Measurements from ENCODE around the gene MSRB3. TPM values are rescaled to one million over a fixed set of nuclear protein-coding genes. Genes with fewer than 3 reads are reported as not detected.
A peak's percentile ranks its signal among the peaks of the same experiment; 100 is the strongest.

MSRB3 gene
- total RNA-seq = 75.8 and 77.3 TPM in 2 replicates
- long read RNA-seq, full-length matches to known transcripts = 230 of 280 reads
- long read RNA-seq, partial matches to known transcripts = 6 of 280 reads
- long read RNA-seq, other reads (novel, unspliced or antisense) = 44 of 280 reads

DNA sequence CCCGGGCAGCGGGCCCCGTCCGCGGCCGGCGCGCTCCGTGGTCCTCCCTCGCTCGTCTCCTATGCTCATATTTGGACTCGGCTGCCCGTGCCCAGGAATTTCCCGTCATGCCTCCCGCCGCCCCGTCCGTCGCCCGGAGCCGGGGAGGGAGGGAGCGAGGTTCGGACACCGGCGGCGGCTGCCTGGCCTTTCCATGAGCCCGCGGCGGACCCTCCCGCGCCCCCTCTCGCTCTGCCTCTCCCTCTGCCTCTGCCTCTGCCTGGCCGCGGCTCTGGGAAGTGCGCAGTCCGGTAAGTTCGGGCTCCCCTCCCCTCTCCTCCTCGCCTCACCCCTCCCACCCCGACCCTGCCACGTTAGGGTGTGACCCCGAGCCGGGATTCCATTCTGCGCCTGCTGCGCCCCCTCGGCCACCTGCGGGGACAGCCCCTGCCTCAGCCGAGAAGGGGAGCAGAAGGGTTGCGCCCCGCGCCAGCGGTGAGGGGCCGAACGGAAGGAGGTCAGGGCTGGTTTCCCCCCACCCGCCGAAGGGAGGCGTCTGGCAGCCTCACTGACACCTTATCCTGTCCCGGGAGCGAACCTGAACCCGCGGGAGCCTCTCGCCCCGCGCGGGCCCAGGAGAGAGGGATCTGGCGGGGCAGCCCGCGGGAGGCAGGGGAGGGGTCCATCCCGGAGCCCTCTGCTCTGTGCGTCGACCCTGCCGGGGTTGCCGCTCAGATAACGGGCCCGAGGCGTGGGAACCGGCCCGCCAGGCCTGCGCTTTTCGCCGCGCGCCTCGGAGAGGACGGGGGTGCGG is at the start of gene MSRB3:
Gene MSRB3, plus strand, starts transcription at position 108 of the 793 bp plus-strand sequence. CDS start 29,897 bp downstream, outside the sequence.
- H3K4me1 Mint-ChIP-seq (ENCODE audit: unreplicated experiment) = peaks cover 42% of the 10 kb centered on the region
- H3K4me3 Mint-ChIP-seq (ENCODE audit: unreplicated experiment) = peak within 1 kb of the TSS; percentile 79
- peak within 1 kb of the TSS; percentile 82 for H3K27ac Mint-ChIP-seq (ENCODE audit: unreplicated experiment)
- no peaks in the 10 kb centered on the region for H3K36me3 Mint-ChIP-seq (ENCODE audit: unreplicated experiment)
- TF ChIP-seq, protein P1, sequence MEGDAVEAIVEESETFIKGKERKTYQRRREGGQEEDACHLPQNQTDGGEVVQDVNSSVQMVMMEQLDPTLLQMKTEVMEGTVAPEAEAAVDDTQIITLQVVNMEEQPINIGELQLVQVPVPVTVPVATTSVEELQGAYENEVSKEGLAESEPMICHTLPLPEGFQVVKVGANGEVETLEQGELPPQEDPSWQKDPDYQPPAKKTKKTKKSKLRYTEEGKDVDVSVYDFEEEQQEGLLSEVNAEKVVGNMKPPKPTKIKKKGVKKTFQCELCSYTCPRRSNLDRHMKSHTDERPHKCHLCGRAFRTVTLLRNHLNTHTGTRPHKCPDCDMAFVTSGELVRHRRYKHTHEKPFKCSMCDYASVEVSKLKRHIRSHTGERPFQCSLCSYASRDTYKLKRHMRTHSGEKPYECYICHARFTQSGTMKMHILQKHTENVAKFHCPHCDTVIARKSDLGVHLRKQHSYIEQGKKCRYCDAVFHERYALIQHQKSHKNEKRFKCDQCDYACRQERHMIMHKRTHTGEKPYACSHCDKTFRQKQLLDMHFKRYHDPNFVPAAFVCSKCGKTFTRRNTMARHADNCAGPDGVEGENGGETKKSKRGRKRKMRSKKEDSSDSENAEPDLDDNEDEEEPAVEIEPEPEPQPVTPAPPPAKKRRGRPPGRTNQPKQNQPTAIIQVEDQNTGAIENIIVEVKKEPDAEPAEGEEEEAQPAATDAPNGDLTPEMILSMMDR (IDR thresholded peaks at IDR 0.05) = peak; percentile 32
- peak; percentile 92 for DNase-seq (ENCODE audit: extremely low spot score, unreplicated experiment)
- H3K9me3 Mint-ChIP-seq (ENCODE audit: unreplicated experiment) = no peaks in the 10 kb centered on the region
- H3K27me3 Mint-ChIP-seq (ENCODE audit: unreplicated experiment) = no peaks in the 10 kb centered on the region

DNA sequence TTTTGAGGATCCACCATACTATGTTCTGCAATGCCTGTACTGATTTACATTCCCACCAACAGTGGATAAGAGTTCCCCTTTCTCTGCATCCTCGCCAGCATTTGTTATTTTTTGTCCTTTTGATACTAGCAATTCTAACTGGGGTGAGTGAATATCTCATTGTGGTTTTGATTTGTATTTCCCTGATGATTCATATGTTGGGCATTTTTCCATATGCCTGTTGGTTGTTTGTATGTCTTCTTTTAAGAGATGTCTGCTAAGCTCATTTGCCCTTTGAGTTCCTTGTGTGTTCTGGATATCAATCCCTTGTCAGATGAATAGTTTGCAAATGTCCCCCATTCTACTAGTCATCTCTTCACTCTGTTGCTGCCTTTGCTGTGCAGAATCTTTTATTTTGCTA is 49.0 kb upstream of the MSRB3 start:
- peak overlapping the region; percentile 40 for H3K27ac Mint-ChIP-seq (ENCODE audit: unreplicated experiment)
- TF ChIP-seq, protein P1 (IDR thresholded peaks at IDR 0.05) = no peak
- H3K36me3 Mint-ChIP-seq (ENCODE audit: unreplicated experiment) = peaks cover 37% of the 10 kb centered on the region
- H3K27me3 Mint-ChIP-seq (ENCODE audit: unreplicated experiment) = no peaks in the 10 kb centered on the region
- DNase-seq (ENCODE audit: extremely low spot score, unreplicated experiment) = no peak
- no peak overlapping the region for H3K4me3 Mint-ChIP-seq (ENCODE audit: unreplicated experiment)
- H3K9me3 Mint-ChIP-seq (ENCODE audit: unreplicated experiment) = peaks cover 25% of the 10 kb centered on the region
- peaks cover 13% of the 10 kb centered on the region for H3K4me1 Mint-ChIP-seq (ENCODE audit: unreplicated experiment)

DNA sequence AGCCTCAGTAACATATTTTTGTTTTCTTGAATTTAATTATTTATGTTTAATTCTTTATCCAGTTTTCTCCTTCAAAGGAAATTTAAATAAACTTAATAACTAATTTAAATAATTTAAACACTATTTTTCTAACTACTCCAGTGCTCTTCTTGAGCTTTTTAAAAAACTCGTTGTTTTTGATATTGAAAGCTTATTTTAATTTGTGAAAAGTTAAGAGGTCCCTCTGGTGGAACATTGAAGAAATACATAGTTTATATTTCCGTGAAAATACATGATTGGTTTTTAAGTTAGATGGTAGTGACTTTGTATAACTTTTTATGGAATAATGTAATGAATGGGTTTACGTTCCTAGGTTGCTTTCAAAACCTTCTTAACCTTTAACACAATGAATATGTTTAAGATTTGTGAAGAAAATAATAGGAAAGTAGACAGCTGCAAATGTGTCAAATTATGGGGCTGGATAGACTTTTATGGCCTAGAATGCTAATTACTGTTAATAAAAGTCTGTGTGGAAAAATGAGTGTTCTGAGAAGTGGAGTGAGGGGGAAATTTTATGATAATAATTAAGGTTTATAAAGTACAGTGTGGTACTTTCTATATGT is 45.9 kb upstream of the MSRB3 start:
- TF ChIP-seq, protein P1 (IDR thresholded peaks at IDR 0.05) = peak; percentile 56
- Mint-ChIP-seq H3K27me3 (ENCODE audit: unreplicated experiment) (no peaks in the 10 kb centered on the region), H3K4me1 (ENCODE audit: unreplicated experiment) (peaks cover 13% of the 10 kb centered on the region), H3K36me3 (ENCODE audit: unreplicated experiment) (peaks cover 20% of the 10 kb centered on the region), H3K4me3 (ENCODE audit: unreplicated experiment) (no peak overlapping the region), H3K9me3 (ENCODE audit: unreplicated experiment) (peaks cover 18% of the 10 kb centered on the region), H3K27ac (ENCODE audit: unreplicated experiment) (no peak overlapping the region)
- no peak for DNase-seq (ENCODE audit: extremely low spot score, unreplicated experiment)

DNA sequence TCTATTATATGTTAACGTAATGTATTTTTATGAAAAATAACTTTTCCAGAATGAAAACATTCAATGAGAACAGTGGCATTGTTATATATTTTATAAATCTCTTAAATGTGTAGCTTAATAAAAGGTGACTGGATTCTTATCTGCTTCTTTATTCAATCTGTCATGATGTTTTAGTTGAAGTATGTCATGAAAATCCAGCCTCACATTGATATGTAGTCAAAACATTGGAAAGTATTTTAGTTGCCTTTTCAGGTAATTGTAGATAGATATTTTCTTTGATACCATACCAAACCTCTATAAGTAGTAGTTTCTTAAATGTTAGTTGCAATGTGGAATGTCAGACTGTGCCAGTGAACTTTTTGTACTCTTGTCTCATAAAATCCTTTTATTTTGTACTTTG is 41.3 kb upstream of the MSRB3 start:
- no peak overlapping the region for H3K27ac Mint-ChIP-seq (ENCODE audit: unreplicated experiment)
- no peaks in the 10 kb centered on the region for H3K27me3 Mint-ChIP-seq (ENCODE audit: unreplicated experiment)
- no peak for DNase-seq (ENCODE audit: extremely low spot score, unreplicated experiment)
- H3K4me1 Mint-ChIP-seq (ENCODE audit: unreplicated experiment) = peaks cover 4% of the 10 kb centered on the region
- H3K9me3 Mint-ChIP-seq (ENCODE audit: unreplicated experiment) = no peaks in the 10 kb centered on the region
- TF ChIP-seq, protein P1 (IDR thresholded peaks at IDR 0.05) = no peak
- no peak overlapping the region for H3K4me3 Mint-ChIP-seq (ENCODE audit: unreplicated experiment)
- H3K36me3 Mint-ChIP-seq (ENCODE audit: unreplicated experiment) = peaks cover 13% of the 10 kb centered on the region

DNA sequence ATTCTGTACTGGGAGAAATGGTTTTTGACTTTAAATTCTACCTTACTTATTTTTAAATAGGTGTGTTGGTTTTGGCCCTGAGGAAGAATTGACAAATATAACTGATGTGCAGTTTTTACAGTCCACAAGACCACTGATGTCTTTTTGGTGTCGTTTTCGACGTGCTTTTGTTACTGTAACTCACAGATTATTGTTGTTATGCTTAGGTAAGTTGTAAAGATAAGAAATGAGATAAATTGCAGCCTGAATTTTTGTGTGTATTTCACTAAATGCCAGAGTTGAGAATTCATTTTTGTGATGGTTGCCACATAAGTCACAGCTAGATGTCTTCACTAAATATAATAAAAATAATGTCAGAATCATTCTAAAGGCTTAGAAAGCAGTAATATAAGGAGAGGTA is 39.9 kb upstream of the MSRB3 start:
- Mint-ChIP-seq H3K9me3 (ENCODE audit: unreplicated experiment) (no peaks in the 10 kb centered on the region), H3K36me3 (ENCODE audit: unreplicated experiment) (peaks cover 26% of the 10 kb centered on the region), H3K4me3 (ENCODE audit: unreplicated experiment) (no peak overlapping the region), H3K27me3 (ENCODE audit: unreplicated experiment) (no peaks in the 10 kb centered on the region), H3K4me1 (ENCODE audit: unreplicated experiment) (no peaks in the 10 kb centered on the region), H3K27ac (ENCODE audit: unreplicated experiment) (no peak overlapping the region)
- TF ChIP-seq, protein P1 (IDR thresholded peaks at IDR 0.05) = no peak
- no peak for DNase-seq (ENCODE audit: extremely low spot score, unreplicated experiment)
